HG02678 (cell line): Measurements from ENCODE around the gene FNBP1.
A peak's percentile ranks its signal among the peaks of the same experiment; 100 is the strongest.
"Not testable (repeated sequence)": the region's sequence is repeated elsewhere in the genome, so short reads cannot be mapped to it uniquely, and the experiment has no call there.

ENCODE experiments used
- ATAC-seq: cut with Tn5 transposase; IDR thresholded peaks from one replicate; pipeline ENCODE4 v1.9.1; 2021; ENCODE audit warnings: mild to moderate bottlenecking, moderate library complexity; ENCODE audit not compliant: unreplicated experiment

Gene FNBP1

DNA sequence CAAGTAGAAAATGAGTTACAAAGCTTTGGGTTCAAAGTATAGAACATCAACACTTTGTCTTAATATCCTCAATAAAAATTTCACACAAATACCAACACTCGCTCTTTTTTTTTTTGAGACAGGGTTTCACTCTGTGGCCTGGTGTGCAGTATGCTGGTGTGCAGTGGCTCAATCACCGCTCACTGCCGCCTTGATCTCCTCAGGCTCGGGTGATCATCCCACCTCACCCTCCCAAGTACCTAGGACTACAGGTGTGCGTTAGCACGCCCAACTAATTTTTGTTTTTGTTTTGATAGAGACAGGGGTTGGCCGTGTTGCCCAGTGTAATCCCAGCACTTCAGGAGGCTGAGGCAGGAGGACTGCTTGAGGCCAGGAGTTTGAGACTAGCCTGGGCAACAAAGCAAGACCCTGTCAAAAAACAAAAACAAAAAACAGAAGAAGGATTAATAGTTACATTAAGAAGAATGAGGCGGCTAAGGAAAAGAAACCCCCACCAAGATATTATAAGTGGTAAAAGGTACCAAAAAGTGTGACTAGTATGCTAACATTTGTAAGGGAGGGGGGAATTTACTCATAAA lies 20.3 kb downstream of the FNBP1 start:
- no peak for ATAC-seq

DNA sequence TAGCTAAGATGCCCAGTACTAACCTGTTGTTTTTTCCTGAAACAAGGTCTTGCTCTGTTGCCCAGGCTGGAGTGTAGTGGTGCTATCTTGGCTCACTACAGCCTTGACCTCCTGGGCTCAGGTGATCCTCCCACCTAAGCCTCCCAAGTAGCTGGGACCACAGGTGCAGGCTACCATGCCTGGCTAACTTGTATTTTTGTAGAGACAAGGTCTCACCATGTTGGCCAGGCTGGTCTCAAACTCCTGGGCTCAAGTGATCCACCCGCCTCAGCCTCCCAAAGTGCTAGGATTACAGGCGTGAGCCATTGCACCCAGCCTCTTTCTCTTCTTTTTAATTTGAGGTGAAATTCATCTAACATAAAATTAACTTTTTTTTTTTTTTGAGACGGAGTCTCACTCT lies 21.1 kb downstream of the FNBP1 start:
- not testable (repeated sequence) for ATAC-seq

GRCh38 chr9:130021123-130021522 lies 21.9 kb downstream of the FNBP1 start:
- ATAC-seq: no peak

DNA sequence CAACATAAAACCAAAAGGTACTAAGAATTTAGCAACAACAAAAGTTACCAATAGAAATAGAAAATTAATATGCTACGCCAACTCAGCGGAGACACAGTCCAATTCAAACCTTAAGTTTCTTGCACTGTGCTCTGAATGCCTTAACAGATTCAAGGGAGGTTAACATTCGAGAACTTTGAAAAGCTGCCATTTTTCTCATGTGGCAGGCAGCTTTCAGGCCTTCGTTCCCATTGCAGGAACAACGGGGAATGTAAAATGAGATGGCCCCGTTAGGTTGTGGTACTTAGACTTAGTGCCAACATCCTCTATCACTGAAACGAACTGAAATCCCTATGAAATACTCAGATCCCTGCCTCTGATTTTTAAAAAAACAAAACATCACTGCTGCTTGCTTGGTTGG lies 22.4 kb downstream of the FNBP1 start:
- ATAC-seq: no peak

- no peak for ATAC-seq
Measured at GRCh38 chr9:130018265-130018664, 24.7 kb downstream of the FNBP1 start.

DNA sequence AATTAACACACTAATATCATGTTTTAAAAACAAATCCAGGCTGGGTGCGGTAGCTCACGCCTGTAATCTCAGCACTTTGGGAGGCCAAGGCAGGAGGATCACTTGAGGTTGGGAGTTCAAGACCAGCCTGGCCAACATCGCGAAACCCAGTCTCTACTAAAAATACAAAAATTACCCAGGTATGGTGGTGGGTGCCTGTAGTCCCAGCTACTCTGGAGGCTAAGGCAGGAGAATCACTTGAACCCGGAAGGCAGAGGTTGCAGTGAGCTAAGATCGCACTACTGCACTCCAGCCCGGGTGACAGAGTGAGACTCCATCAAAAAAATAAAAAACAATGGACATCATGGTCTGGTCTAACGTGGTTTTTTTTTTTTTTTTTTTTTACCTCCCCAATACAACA lies 25.5 kb downstream of the FNBP1 start:
- not testable (repeated sequence) for ATAC-seq

DNA sequence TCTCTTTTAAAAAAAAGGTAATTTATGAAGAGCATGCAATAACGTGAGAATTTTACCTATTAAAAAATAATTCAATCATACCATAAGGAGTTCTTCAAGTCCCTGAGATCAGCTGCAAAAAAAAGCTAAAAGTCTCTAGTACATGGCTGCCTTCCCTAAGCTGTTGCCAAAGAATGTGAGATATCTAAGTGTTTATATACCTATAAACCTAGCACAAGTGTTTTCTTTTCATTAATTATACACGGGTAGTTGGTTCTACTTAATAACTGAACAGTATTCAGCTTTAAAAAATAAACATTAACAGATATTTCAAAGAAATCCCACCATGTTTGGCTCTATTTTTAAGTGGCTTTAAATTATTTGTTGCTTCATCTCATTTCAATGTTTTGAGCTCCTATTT lies 25.9 kb downstream of the FNBP1 start:
- ATAC-seq: no peak

- no peak for ATAC-seq
Measured at GRCh38 chr9:130015353-130016019, 27.5 kb downstream of the FNBP1 start.

DNA sequence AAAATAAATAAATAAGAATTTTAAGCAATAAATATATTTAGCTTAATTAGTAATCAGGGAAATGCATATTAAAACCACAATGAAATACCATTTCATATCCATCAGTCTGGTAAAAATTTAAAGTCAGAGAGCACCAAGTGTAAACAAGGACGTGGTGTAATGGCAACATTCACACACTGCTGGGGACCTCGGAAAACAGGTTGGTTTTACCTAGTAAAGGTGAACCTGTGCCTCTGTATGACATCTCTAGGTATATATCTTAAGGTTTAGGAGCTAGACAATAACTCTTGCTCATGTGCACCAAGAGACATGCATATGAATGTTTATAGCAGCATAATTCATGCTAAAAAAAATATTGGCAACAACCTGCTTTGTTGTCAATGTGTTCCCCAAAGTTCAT lies 29.7 kb downstream of the FNBP1 start:
- no peak for ATAC-seq

DNA sequence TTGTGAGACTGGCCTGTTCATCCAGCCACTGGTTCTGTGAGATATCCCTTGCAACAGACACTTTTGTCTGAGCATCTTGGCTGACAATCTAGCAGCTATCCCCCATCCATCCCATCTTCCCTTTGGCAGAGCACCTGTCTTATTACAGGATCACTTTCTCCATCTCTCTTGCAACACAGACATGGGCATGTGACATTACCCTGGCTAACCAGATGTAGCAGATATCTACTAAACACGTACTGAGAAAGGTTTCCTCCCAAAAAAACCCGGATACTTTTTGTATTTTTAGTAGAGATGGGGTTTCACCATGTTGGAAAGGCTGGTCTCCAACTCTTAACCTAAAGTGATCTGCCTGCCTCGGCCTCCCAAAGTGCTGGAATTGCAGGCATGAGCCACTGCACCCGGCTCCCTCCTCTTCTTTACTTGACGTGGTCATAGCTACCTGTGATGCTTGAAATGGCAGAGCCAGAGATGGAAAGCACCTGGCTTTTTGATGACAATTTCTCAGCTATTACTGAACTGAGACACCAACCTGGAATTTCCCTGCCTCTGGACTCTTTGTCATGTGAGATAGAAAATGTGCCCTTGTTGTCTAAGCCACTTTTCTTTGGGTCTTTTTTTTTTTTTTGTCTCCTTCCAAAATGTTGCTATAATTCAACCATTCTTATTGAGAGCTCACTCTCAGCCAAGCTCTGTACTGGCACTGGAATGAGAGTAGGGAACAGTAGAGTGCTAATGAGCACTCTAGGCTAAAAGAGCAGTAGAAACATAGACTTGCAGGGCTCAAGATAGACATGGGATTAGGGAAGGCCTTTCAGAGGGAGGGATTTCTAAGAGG lies 32.6 kb downstream of the FNBP1 start:
- ATAC-seq: peak; percentile 44

DNA sequence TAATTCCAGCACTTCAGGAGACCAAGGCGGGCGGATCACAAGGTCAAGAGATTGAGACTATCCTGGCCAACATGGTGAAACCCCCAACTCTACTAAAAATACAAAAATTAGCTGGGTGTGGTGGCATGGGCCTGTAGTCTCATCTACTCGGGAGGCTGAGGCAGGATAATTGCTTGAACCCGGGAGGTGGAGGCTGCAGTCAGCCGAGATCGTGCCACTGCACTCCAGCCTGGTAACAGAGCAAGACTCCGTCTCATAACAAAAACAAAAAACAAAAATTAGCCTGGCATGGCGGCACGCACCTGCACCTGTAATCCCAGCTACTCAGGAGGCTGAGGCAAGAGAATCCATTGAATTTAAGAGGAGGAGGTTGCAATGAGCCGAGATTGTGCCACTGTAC lies 33.4 kb downstream of the FNBP1 start:
- ATAC-seq: not testable (repeated sequence)

GRCh38 chr9:130008538-130008937 lies 34.5 kb downstream of the FNBP1 start:
- no peak for ATAC-seq

- ATAC-seq: not testable (repeated sequence)
Measured at GRCh38 chr9:130006952-130007351, 36.0 kb downstream of the FNBP1 start.

GRCh38 chr9:130003943-130004552 lies 38.9 kb downstream of the FNBP1 start:
- ATAC-seq: no peak

DNA sequence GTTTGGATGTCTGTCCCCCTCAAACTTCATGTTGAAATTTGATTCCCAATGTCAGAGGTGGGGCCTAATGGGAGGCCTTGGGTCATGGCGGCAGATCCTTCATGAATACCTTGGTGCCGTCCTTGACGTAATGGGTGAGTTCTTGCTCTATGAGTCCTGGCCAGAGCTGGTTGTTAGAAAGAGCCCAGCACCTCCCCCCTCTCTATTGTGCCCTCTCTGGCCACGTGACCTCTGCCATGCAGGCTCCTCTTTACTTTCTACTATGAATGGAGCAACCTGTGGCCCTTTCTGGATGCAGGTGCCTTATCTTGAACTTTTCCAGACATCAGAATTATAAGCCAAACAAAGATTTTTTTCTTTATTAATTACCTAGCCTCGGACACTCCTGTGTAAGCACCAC lies 40.7 kb downstream of the FNBP1 start:
- no peak for ATAC-seq

DNA sequence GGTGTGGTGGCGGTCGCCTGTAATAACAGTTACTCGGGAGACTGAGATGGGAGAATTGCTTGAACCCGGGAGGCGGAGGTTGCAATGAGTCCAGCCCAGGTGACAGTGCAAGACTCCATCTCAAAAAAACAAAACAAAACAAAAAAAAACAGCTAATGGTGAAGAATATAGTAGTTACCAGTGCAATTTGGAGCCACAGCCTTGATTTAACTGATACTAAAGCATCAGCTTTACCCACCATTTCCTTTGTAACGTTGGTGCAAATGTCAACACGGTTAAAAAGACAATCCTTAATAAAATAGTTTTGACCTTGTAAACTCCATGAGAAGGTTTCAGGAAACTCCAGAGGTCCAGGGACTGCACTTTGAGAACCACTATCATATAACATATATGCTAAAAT lies 41.8 kb downstream of the FNBP1 start:
- no peak for ATAC-seq

DNA sequence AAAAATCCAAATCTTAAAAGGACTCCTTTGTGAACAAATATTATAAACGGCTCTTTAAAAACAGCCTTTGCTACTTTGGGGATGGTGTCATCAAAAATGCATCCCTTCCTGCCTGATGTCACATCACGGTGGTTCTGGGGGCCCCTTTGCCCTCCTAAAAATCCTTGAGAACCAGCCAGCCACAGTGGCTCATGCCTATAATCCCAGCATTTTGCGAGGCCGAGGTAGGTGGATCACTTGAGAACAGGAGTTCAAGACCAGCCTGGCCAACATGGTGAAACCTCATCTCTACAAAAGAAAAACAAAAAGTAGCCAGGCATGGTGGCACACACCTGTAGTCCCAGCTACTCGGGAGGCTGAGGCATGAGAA lies 43.9 kb downstream of the FNBP1 start:
- no peak for ATAC-seq

- no peak for ATAC-seq
Measured at GRCh38 chr9:129998491-129999140, 44.4 kb downstream of the FNBP1 start.

GRCh38 chr9:129997706-129998105 lies 45.3 kb downstream of the FNBP1 start:
- ATAC-seq: not testable (repeated sequence)

DNA sequence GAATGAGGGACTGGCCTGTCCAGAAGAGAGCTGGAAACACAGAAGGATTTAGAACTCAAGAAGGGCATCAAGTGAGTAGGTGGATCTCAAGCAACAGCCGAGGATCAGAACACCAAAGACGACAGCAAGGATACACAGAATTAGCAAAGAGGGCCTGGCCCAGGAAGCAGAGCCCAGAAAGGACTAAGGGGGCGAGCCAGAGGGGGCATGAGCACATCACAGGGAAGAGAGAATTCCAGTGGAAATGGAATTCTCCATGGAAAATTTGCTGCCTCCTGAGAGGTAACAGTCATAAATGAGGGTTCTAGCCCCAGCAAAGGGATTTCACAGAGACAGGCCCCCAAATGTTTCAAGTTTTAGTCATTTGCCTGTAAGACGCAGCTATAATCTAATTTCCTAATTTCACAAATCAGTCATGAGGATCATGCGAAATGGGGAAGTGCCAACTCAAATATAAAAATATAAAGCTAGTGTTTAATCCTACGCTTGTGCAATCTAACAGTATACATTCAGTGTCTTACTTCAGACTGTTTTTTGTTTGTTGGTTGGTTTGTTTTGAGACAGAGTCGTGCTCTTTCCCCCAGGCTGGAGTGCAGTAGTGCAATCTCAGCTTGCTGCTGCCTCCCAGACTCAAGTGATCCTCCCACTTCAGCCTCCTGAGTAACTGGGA lies 46.7 kb downstream of the FNBP1 start:
- no peak for ATAC-seq
